ENCODE measurements around the gene ARAP3. TPM values are rescaled to one million over a fixed set of nuclear protein-coding genes. Genes with fewer than 3 reads are reported as not detected.

Gene ARAP3
- total RNA-seq, 2 donors from 2014 or later = 3.9 to 4.6 TPM

- Histone ChIP-seq H3K27me3 (no peaks in the 10 kb centered on the region), H3K9me3 (no peaks in the 10 kb centered on the region), H3K4me1 (peaks cover 66% of the 10 kb centered on the region), H3K4me3 (no peak overlapping the region), H3K36me3 (replicated peaks in 1 of 2; ENCODE audit: insufficient read depth in 1 of 2, low read depth in 2 of 2) (no peaks in the 10 kb centered on the region), H3K27ac (peak overlapping the region in 3 of 4 donors; percentile 64 to 79 (median 66))
- ATAC-seq (no peak), DNase-seq (no peak)
- WGBS, 2 donors = 16 to 33% methylated on average over 3 of the region's 3 CpGs
- TF ChIP-seq POLR2A (IDR thresholded peaks at IDR 0.05) (no peak), CTCF (IDR thresholded peaks at IDR 0.05) (no peak)
- intact Hi-C loops (cut with DNase I) = no loop called here
These were observed 73.0 kb downstream of the ARAP3 start for GRCh38 chr5:141609044-141609443.

- ATAC-seq (peak; percentile 86), DNase-seq (peak in 1 of 4 donors; percentile 25)
- TF ChIP-seq POLR2A (IDR thresholded peaks at IDR 0.05) (no peak), CTCF (IDR thresholded peaks at IDR 0.05) (no peak)
- Histone ChIP-seq H3K4me3 (no peak overlapping the region), H3K4me1 (peaks cover 66% of the 10 kb centered on the region), H3K9me3 (no peaks in the 10 kb centered on the region), H3K27me3 (no peaks in the 10 kb centered on the region), H3K27ac (peak overlapping the region in 3 of 4 donors; percentile 64 to 79 (median 66)), H3K36me3 (replicated peaks in 1 of 2; ENCODE audit: insufficient read depth in 1 of 2, low read depth in 2 of 2) (no peaks in the 10 kb centered on the region)
- 7 to 11% methylated on average over 1 of the region's 1 CpG for WGBS, 2 donors
- intact Hi-C loops (cut with DNase I) = no loop called here
These were observed 73.5 kb downstream of the ARAP3 start for GRCh38 chr5:141608557-141608956.

- no peak overlapping the region for H3K4me3 ChIP-seq
These were observed 74.0 kb downstream of the ARAP3 start for GRCh38 chr5:141608046-141608445.

GRCh38 chr5:141605523-141606277 is 76.3 kb downstream of the ARAP3 start:
- Histone ChIP-seq H3K4me3 (no peak overlapping the region), H3K27ac (peak overlapping the region in 2 of 4 donors; percentile 46 to 62), H3K4me1 (peaks cover 57% of the 10 kb centered on the region), H3K27me3 (no peaks in the 10 kb centered on the region), H3K36me3 (replicated peaks in 1 of 2; ENCODE audit: insufficient read depth in 1 of 2, low read depth in 2 of 2) (no peaks in the 10 kb centered on the region), H3K9me3 (no peaks in the 10 kb centered on the region)
- WGBS, 2 donors = 75% methylated on average over 6 of the region's 6 CpGs
- ATAC-seq = no peak
- DNase-seq = peak in 3 of 4 donors; percentile 24 to 67 (median 25)
- intact Hi-C loops (cut with DNase I) = no loop called here
- TF ChIP-seq POLR2A (IDR thresholded peaks at IDR 0.05) (no peak), CTCF (IDR thresholded peaks at IDR 0.05) (no peak)

More at GRCh38 chr5:141608046-141608445, 74.0 kb downstream of the ARAP3 start:
- H3K36me3 ChIP-seq (replicated peaks in 1 of 2; ENCODE audit: insufficient read depth in 1 of 2, low read depth in 2 of 2) = no peaks in the 10 kb centered on the region
- WGBS, 2 donors = 63 to 69% methylated on average over 2 of the region's 2 CpGs
- TF ChIP-seq CTCF (IDR thresholded peaks at IDR 0.05) (no peak), POLR2A (IDR thresholded peaks at IDR 0.05) (no peak)
- ATAC-seq (no peak), DNase-seq (no peak)
- intact Hi-C loops (cut with DNase I) = no loop called here
- H3K27me3 ChIP-seq = no peaks in the 10 kb centered on the region
- peaks cover 61% of the 10 kb centered on the region for H3K4me1 ChIP-seq
- H3K27ac ChIP-seq = peak overlapping the region; percentile 29 to 79 (median 65)
- no peaks in the 10 kb centered on the region for H3K9me3 ChIP-seq

Data from body of pancreas (tissue), 4 donors.